Immature natural killer cell (primary cell): ENCODE data around the gene MYBL2. TPM values are rescaled to one million over a fixed set of nuclear protein-coding genes. Genes with fewer than 3 reads are reported as not detected.
"Not testable (repeated sequence)": the region's sequence is repeated elsewhere in the genome, so short reads cannot be mapped to it uniquely, and the experiment has no call there.

Source experiments
- DNase-seq, 3 donors: peaks; one replicate each; pipeline ENCODE4 v3.0.0; 2022; ENCODE audit warnings: mixed read lengths in 1 of 3
- H3K27ac Mint-ChIP-seq, 6 donors: one replicate each; pipeline ENCODE4 v1.8.0; 2020; ENCODE audit warnings: mixed read lengths in 6 of 6, mild to moderate bottlenecking in 5 of 6, inconsistent platforms in 4 of 6, moderate library complexity in 3 of 6
- H3K27me3 Mint-ChIP-seq, 3 donors: one replicate each; pipeline ENCODE4 v1.8.0; 2020 to 2021; ENCODE audit warnings: low read depth in 3 of 3, mild to moderate bottlenecking in 3 of 3, mixed read lengths in 3 of 3, moderate library complexity in 3 of 3, inconsistent platforms in 1 of 3
- H3K36me3 Mint-ChIP-seq, 3 donors: one replicate each; pipeline ENCODE4 v1.8.0; 2020; ENCODE audit warnings: mixed read lengths in 3 of 3, inconsistent platforms in 2 of 3, mild to moderate bottlenecking in 2 of 3
- H3K4me1 Mint-ChIP-seq, 2 donors: one replicate each; pipeline ENCODE4 v1.8.0; 2020; ENCODE audit warnings: inconsistent platforms in 2 of 2, mild to moderate bottlenecking in 2 of 2, mixed read lengths in 2 of 2, moderate library complexity in 1 of 2
- H3K4me3 Mint-ChIP-seq, 5 donors: one replicate each; pipeline ENCODE4 v1.8.0; 2020; ENCODE audit warnings: mild to moderate bottlenecking in 5 of 5, mixed read lengths in 5 of 5, inconsistent platforms in 3 of 5, moderate library complexity in 3 of 5
- H3K9me3 Mint-ChIP-seq, 6 donors: one replicate each; pipeline ENCODE4 v1.8.0; 2020; ENCODE audit warnings: mild to moderate bottlenecking in 6 of 6, mixed read lengths in 6 of 6, inconsistent platforms in 4 of 6, moderate library complexity in 3 of 6
- polyA plus RNA-seq, 3 donors: library from polyadenylated mRNA; unstranded; fragments of 300-500 nt; fragmentation: Illumina TruSeq; gene quantifications; one replicate each; pipeline ENCODE4 v1.2.3, GENCODE V29; 2021

Gene MYBL2
- polyA plus RNA-seq = 1 to 10 TPM in 2 of 3 donors, not detected in 1; 2.0 to 2.3 TPM

GRCh38 chr20:43666376-43667328 lies at the start of gene MYBL2:
TSS of gene MYBL2 (plus strand) at chr20:43667114. CDS start at chr20:43667284, 170 bp downstream.
- Mint-ChIP-seq H3K4me1 (peaks cover 0 to 10% of the 10 kb centered on the region in 2 donors), H3K4me3 (peak within 1 kb of the TSS; percentile 44 to 72 (median 50)), H3K27me3 (peaks cover 8 to 10% (median 9%) of the 10 kb centered on the region in 3 donors), H3K9me3 (no peaks in the 10 kb centered on the region), H3K27ac (peak within 1 kb of the TSS in 1 of 6 donors; percentile 46), H3K36me3 (peaks cover 0 to 3% (median 0%) of the 10 kb centered on the region in 3 donors)
- peak; percentile 56 to 66 (median 65) for DNase-seq

GRCh38 chr20:43631598-43631997 lies 35.3 kb upstream of the MYBL2 start:
- H3K9me3 Mint-ChIP-seq = no peaks in the 10 kb centered on the region
- H3K36me3 Mint-ChIP-seq = peaks cover 19 to 37% (median 26%) of the 10 kb centered on the region in 3 donors
- DNase-seq = no peak
- no peaks in the 10 kb centered on the region for H3K27me3 Mint-ChIP-seq
- no peaks in the 10 kb centered on the region for H3K4me1 Mint-ChIP-seq
- H3K4me3 Mint-ChIP-seq = no peak overlapping the region
- H3K27ac Mint-ChIP-seq = no peak overlapping the region

- Mint-ChIP-seq H3K36me3 (peaks cover 26 to 38% (median 32%) of the 10 kb centered on the region in 3 donors), H3K4me1 (no peaks in the 10 kb centered on the region)
These were observed 30.5 kb upstream of the MYBL2 start for GRCh38 chr20:43636429-43636828.

GRCh38 chr20:43642548-43642947 lies 24.4 kb upstream of the MYBL2 start:
- Mint-ChIP-seq H3K9me3 (no peaks in the 10 kb centered on the region), H3K4me3 (no peak overlapping the region), H3K27me3 (no peaks in the 10 kb centered on the region), H3K27ac (no peak overlapping the region), H3K4me1 (no peaks in the 10 kb centered on the region), H3K36me3 (peaks cover 12 to 36% (median 22%) of the 10 kb centered on the region in 3 donors)
- DNase-seq = no peak

More at GRCh38 chr20:43636429-43636828, 30.5 kb upstream of the MYBL2 start:
- Mint-ChIP-seq H3K9me3 (no peaks in the 10 kb centered on the region), H3K27ac (no peak overlapping the region), H3K27me3 (no peaks in the 10 kb centered on the region), H3K4me3 (no peak overlapping the region)
- no peak for DNase-seq

- Mint-ChIP-seq H3K9me3 (no peaks in the 10 kb centered on the region), H3K4me3 (no peak overlapping the region), H3K4me1 (no peaks in the 10 kb centered on the region), H3K27me3 (no peaks in the 10 kb centered on the region), H3K27ac (no peak overlapping the region), H3K36me3 (peaks cover 4 to 13% (median 5%) of the 10 kb centered on the region in 3 donors)
- no peak for DNase-seq
These were observed 15.9 kb upstream of the MYBL2 start for GRCh38 chr20:43650997-43651525.

GRCh38 chr20:43651650-43652184 lies 15.2 kb upstream of the MYBL2 start:
- H3K4me3 Mint-ChIP-seq, H3K4me1 Mint-ChIP-seq: not testable (repeated sequence)

GRCh38 chr20:43653966-43654365 lies 12.9 kb upstream of the MYBL2 start:
- H3K4me3 Mint-ChIP-seq = no peak overlapping the region
- no peak overlapping the region for H3K27ac Mint-ChIP-seq
- H3K4me1 Mint-ChIP-seq = peaks cover 10 to 15% of the 10 kb centered on the region in 2 donors
- H3K27me3 Mint-ChIP-seq = peaks cover 0 to 3% (median 2%) of the 10 kb centered on the region in 3 donors
- no peak for DNase-seq
- no peaks in the 10 kb centered on the region for H3K9me3 Mint-ChIP-seq
- H3K36me3 Mint-ChIP-seq = no peaks in the 10 kb centered on the region

More at GRCh38 chr20:43651650-43652184, 15.2 kb upstream of the MYBL2 start:
- H3K9me3 Mint-ChIP-seq, H3K27me3 Mint-ChIP-seq, DNase-seq, H3K36me3 Mint-ChIP-seq, H3K27ac Mint-ChIP-seq: not testable (repeated sequence)

GRCh38 chr20:43655176-43655575 lies 11.7 kb upstream of the MYBL2 start:
- not testable (repeated sequence) for H3K36me3 Mint-ChIP-seq, DNase-seq, H3K4me3 Mint-ChIP-seq, H3K27ac Mint-ChIP-seq, H3K9me3 Mint-ChIP-seq, H3K27me3 Mint-ChIP-seq
- H3K4me1 Mint-ChIP-seq = peaks cover 10 to 15% of the 10 kb centered on the region in 2 donors

- Mint-ChIP-seq H3K27me3 (peaks cover 0 to 3% (median 2%) of the 10 kb centered on the region in 3 donors), H3K9me3 (no peaks in the 10 kb centered on the region), H3K27ac (peak overlapping the region in 1 of 6 donors; percentile 91), H3K4me1 (peaks cover 10 to 15% of the 10 kb centered on the region in 2 donors), H3K36me3 (peaks cover 0 to 3% (median 0%) of the 10 kb centered on the region in 3 donors), H3K4me3 (peak overlapping the region; percentile 26 to 94 (median 78))
- DNase-seq = no peak
These were observed 11.0 kb upstream of the MYBL2 start for GRCh38 chr20:43655937-43656336.

GRCh38 chr20:43658069-43658722 lies 8.7 kb upstream of the MYBL2 start:
- Mint-ChIP-seq H3K4me1 (peaks cover 10 to 15% of the 10 kb centered on the region in 2 donors), H3K4me3 (peak overlapping the region; percentile 90 to 96 (median 94)), H3K36me3 (peaks cover 0 to 7% (median 0%) of the 10 kb centered on the region in 3 donors), H3K27me3 (peaks cover 0 to 3% (median 2%) of the 10 kb centered on the region in 3 donors), H3K27ac (peak overlapping the region in 5 of 6 donors; percentile 65 to 91 (median 85)), H3K9me3 (no peaks in the 10 kb centered on the region)
- no peak for DNase-seq

GRCh38 chr20:43658723-43659419 lies 8.0 kb upstream of the MYBL2 start:
- Mint-ChIP-seq H3K9me3 (no peaks in the 10 kb centered on the region), H3K36me3 (peaks cover 0 to 7% (median 0%) of the 10 kb centered on the region in 3 donors), H3K27ac (no peak overlapping the region), H3K4me1 (peaks cover 10 to 15% of the 10 kb centered on the region in 2 donors), H3K27me3 (peaks cover 0 to 3% (median 2%) of the 10 kb centered on the region in 3 donors), H3K4me3 (peak overlapping the region in 1 of 5 donors; percentile 41)
- DNase-seq = no peak

- DNase-seq = no peak
- H3K9me3 Mint-ChIP-seq = no peaks in the 10 kb centered on the region
- H3K36me3 Mint-ChIP-seq = peaks cover 0 to 7% (median 0%) of the 10 kb centered on the region in 3 donors
- no peak overlapping the region for H3K27ac Mint-ChIP-seq
- H3K4me3 Mint-ChIP-seq = no peak overlapping the region
- H3K4me1 Mint-ChIP-seq = peaks cover 0 to 10% of the 10 kb centered on the region in 2 donors
- peaks cover 6 to 7% (median 6%) of the 10 kb centered on the region in 3 donors for H3K27me3 Mint-ChIP-seq
These were observed 3.8 kb upstream of the MYBL2 start for GRCh38 chr20:43662943-43663655.
